OCI-LY7 (cell line): ENCODE data around the gene BEX2. TPM values are rescaled to one million over a fixed set of nuclear protein-coding genes. Genes with fewer than 3 reads are reported as not detected.

Experiments
- small RNA-seq: library from RNA; depleted of rRNA; stranded (forward); fragments of <200 nt; gene quantifications from one replicate; pipeline ENCODE3, GENCODE V24; 2014
- total RNA-seq, 2 experiments: library from RNA; depleted of rRNA in 1 of 2; stranded (reverse); fragments of >200 nt in 1 of 2; shearing (Covaris generic) in 1 of 2; gene quantifications; 2 replicates each; pipeline ENCODE4 v1.2.3, GENCODE V29; 2014 to 2022

Gene BEX2
- total RNA-seq, 2 experiments from 2014 or later, result 4.9 to 5.7 TPM

Small RNAs within 50 kb of the gene (small RNA-seq; reads per million reads assigned to genes)
- not detected for gene Z92846.1

Other genes with a start within 250 kb of the BEX2 start
- not detected in 2 replicates for gene BEX1, start 246.8 kb downstream of the BEX2 start, total RNA-seq (2014; rRNA removed; shearing (Covaris generic))
- gene BEX1, start 246.8 kb downstream of the BEX2 start, total RNA-seq (2022), result not detected in 2 replicates
- not detected in 2 replicates for gene NXF3, start 217.8 kb downstream of the BEX2 start, total RNA-seq (2014; rRNA removed; shearing (Covaris generic))
- not detected in 2 replicates for gene NXF3, start 217.8 kb downstream of the BEX2 start, total RNA-seq (2022)
- not detected in 2 replicates for gene BEX4, start 95.9 kb downstream of the BEX2 start, total RNA-seq (2014; rRNA removed; shearing (Covaris generic))
- gene BEX4, start 95.9 kb downstream of the BEX2 start, total RNA-seq (2022), result not detected in 2 replicates
- 26.8 and 33.9 TPM in 2 replicates for gene TCEAL8, start 55.8 kb downstream of the BEX2 start, total RNA-seq (2014; rRNA removed; shearing (Covaris generic))
- 31.2 and 32.6 TPM in 2 replicates for gene TCEAL8, start 55.8 kb downstream of the BEX2 start, total RNA-seq (2022)
- not detected in 2 replicates for gene TCEAL5, start 34.2 kb downstream of the BEX2 start, total RNA-seq (2014; rRNA removed; shearing (Covaris generic))
- gene TCEAL5, start 34.2 kb downstream of the BEX2 start, total RNA-seq (2022), result not detected in 2 replicates
- gene TCEAL7, start 19.2 kb upstream of the BEX2 start, total RNA-seq (2014; rRNA removed; shearing (Covaris generic)), result not detected in 2 replicates
- gene TCEAL7, start 19.2 kb upstream of the BEX2 start, total RNA-seq (2022), result not detected in 2 replicates
- gene TCEAL9, start 45.5 kb upstream of the BEX2 start, total RNA-seq (2014; rRNA removed; shearing (Covaris generic)), result 1.2 and 2.0 TPM in 2 replicates
- gene TCEAL9, start 45.5 kb upstream of the BEX2 start, total RNA-seq (2022), result not detected in 2 replicates
- gene BEX3, start 65.5 kb upstream of the BEX2 start, total RNA-seq (2014; rRNA removed; shearing (Covaris generic)), result not detected in 2 replicates
- not detected in 2 replicates for gene BEX3, start 65.5 kb upstream of the BEX2 start, total RNA-seq (2022)
- gene RAB40A, start 208.5 kb upstream of the BEX2 start, total RNA-seq (2014; rRNA removed; shearing (Covaris generic)), result 0.10 and 0.50 TPM in 2 replicates
- 0.38 and 0.66 TPM in 2 replicates for gene RAB40A, start 208.5 kb upstream of the BEX2 start, total RNA-seq (2022)